Gastrocnemius medialis (tissue), 4 donors: Measurements from ENCODE around the gene CBL.

Experiments used
- CTCF ChIP-seq, 5 experiments: fragments of 450-650 bp in 3 of 5; fragments of 200-600 bp in 2 of 5; sonication (generic) in 2 of 5; IDR thresholded peaks in 4 of 5; conservative IDR thresholded peaks in 1 of 5; 1 replicate in 4 of 5; 2 replicates in 1 of 5; pipeline ENCODE4 v1.5.1; 2016 to 2019; ENCODE audit warnings: antibody characterized with exemption in 5 of 5, mild to moderate bottlenecking in 3 of 5, moderate library complexity in 3 of 5
- POLR2A ChIP-seq, 2 donors: fragments of 450-650 bp; IDR thresholded peaks; one replicate each; pipeline ENCODE4 v1.6.1; 2017; ENCODE audit warnings: antibody characterized with exemption in 2 of 2, mild to moderate bottlenecking in 2 of 2, moderate library complexity in 2 of 2

- TF ChIP-seq CTCF (IDR thresholded peaks at IDR 0.05 in 4 of 5, conservative IDR thresholded peaks at IDR 0.05 in 1 of 5) (no peak), POLR2A (IDR thresholded peaks at IDR 0.05) (no peak)
These were observed 138.3 kb downstream of the CBL start for GRCh38 chr11:119344291-119345010.
